HepG2 (cell line): ENCODE data around the gene MXRA8. TPM values are rescaled to one million over a fixed set of nuclear protein-coding genes. Genes with fewer than 3 reads are reported as not detected.

Source experiments
- ATF1 ChIP-seq: IDR thresholded peaks from 2 replicates; pipeline ENCODE4 v1.6.1; 2016; ENCODE audit warnings: mild to moderate bottlenecking, control low read depth
- BORCS8-MEF2B ChIP-seq: sonication (generic); formaldehyde crosslinking; IDR thresholded peaks from 2 replicates; pipeline ENCODE4 v1.8.0; 2022; ENCODE audit warnings: mild to moderate bottlenecking, missing genetic modification reagents
- MBD4 ChIP-seq: IDR thresholded peaks from 2 replicates; pipeline ENCODE4 v1.6.1; 2012; ENCODE audit warnings: low read length, inconsistent platforms, borderline replicate concordance
- NBN ChIP-seq: fragments of 450-650 bp; conservative IDR thresholded peaks from 2 replicates; pipeline ENCODE4 v1.6.1; 2017
- PHF8 ChIP-seq: sonication (generic); formaldehyde crosslinking; IDR thresholded peaks from 2 replicates; pipeline ENCODE4 v1.5.0; 2020; ENCODE audit warnings: missing genetic modification reagents
- POLR2G ChIP-seq: fragments of 200-400 bp; formaldehyde crosslinking; IDR thresholded peaks from 2 replicates; pipeline ENCODE4 v1.6.1; 2018; ENCODE audit warnings: mild to moderate bottlenecking, low read depth, low read length, moderate library complexity
- TCF12 ChIP-seq, 2 experiments: fragments of 450-650 bp in 1 of 2; sonication (generic) in 1 of 2; formaldehyde crosslinking in 1 of 2; IDR thresholded peaks; 2 replicates each; pipeline versions ENCODE4 v1.6.1 to v1.8.0; 2017 to 2022; ENCODE audit warnings: antibody characterized with exemption in 1 of 2, mild to moderate bottlenecking in 1 of 2, missing genetic modification reagents in 1 of 2, moderate library complexity in 1 of 2
- ZMYM3 ChIP-seq: sonication (generic); formaldehyde crosslinking; IDR thresholded peaks from 2 replicates; pipeline ENCODE4 v1.5.1; 2020; ENCODE audit warnings: mild to moderate bottlenecking, missing genetic modification reagents
- ZNF205 ChIP-seq: IDR thresholded peaks from 2 replicates; pipeline ENCODE4 v1.6.1; 2018; ENCODE audit warnings: missing biosample characterization, missing genetic modification reagents
- ZNF275 ChIP-seq: sonication (generic); formaldehyde crosslinking; IDR thresholded peaks from 2 replicates; pipeline ENCODE4 v1.8.0; 2022; ENCODE audit warnings: missing genetic modification reagents, mild to moderate bottlenecking, inconsistent platforms, borderline replicate concordance
- ZNF317 ChIP-seq: sonication (generic); formaldehyde crosslinking; IDR thresholded peaks from 2 replicates; pipeline ENCODE4 v1.5.0; 2020; ENCODE audit warnings: mild to moderate bottlenecking, missing genetic modification reagents
- ZNF382 ChIP-seq: sonication (generic); formaldehyde crosslinking; IDR thresholded peaks from 2 replicates; pipeline ENCODE4 v1.5.0; 2020; ENCODE audit warnings: missing genetic modification reagents, mild to moderate bottlenecking, borderline replicate concordance
- ZNF460 ChIP-seq: sonication (generic); formaldehyde crosslinking; IDR thresholded peaks from 2 replicates; pipeline ENCODE4 v1.5.1; 2020; ENCODE audit warnings: missing genetic modification reagents, mild to moderate bottlenecking, borderline replicate concordance
- ZNF557 ChIP-seq: sonication (generic); formaldehyde crosslinking; IDR thresholded peaks from 2 replicates; pipeline ENCODE4 v1.4.0; 2020; ENCODE audit warnings: missing genetic modification reagents
- ZNF574 ChIP-seq: sonication (generic); formaldehyde crosslinking; IDR thresholded peaks from 2 replicates; pipeline ENCODE4 v1.4.0; 2020; ENCODE audit warnings: missing genetic modification reagents
- ZSCAN30 ChIP-seq: sonication (generic); formaldehyde crosslinking; IDR thresholded peaks from 2 replicates; pipeline ENCODE4 v1.5.0; 2020; ENCODE audit warnings: mild to moderate bottlenecking, missing genetic modification reagents
- polyA plus RNA-seq, 8 experiments: library from polyadenylated mRNA; depleted of rRNA in 3 of 8; stranded (reverse) in 7 of 8; unstranded in 1 of 8; fragments of >200 nt; fragmentation: Illumina TruSeq in 4 of 8; extraction: Trizol in 4 of 8; gene quantifications; 2 replicates each; pipeline versions ENCODE4 v1.2.1 to v1.2.3, GENCODE V29; 2011 to 2016; ENCODE audit warnings: low read depth in 4 of 8, missing spikeins in 1 of 8, mixed read lengths in 1 of 8; ENCODE audit not compliant: insufficient read depth in 1 of 8
- total RNA-seq, 5 experiments: library from RNA; depleted of rRNA; stranded (reverse); fragments of >200 nt; fragmentation: Illumina TruSeq; extraction: Trizol; gene quantifications; 2 replicates each; pipeline ENCODE4 v1.2.3, GENCODE V29; 2016; ENCODE audit warnings: low read depth in 1 of 5
- TF ChIP-seq, protein P1 (sequence below), 2 experiments: IDR thresholded peaks; 2 replicates each; pipeline ENCODE4 v1.6.1; 2011 to 2012; ENCODE audit warnings: low read length in 2 of 2, borderline replicate concordance in 1 of 2, low read depth in 1 of 2, mild to moderate bottlenecking in 1 of 2, moderate library complexity in 1 of 2
- TF ChIP-seq, protein P2 (sequence below): sonication (generic); formaldehyde crosslinking; IDR thresholded peaks from 2 replicates; pipeline ENCODE4 v1.8.0; 2022; ENCODE audit warnings: missing genetic modification reagents, mild to moderate bottlenecking, borderline replicate concordance
- TF ChIP-seq, protein P3 (sequence below): sonication (generic); formaldehyde crosslinking; IDR thresholded peaks from 2 replicates; pipeline ENCODE4 v1.5.0; 2020; ENCODE audit warnings: missing genetic modification reagents

MXRA8 gene
- total and polyA plus RNA-seq, 2 of the 13 experiments (the other 11 are each of a cell fraction or from before 2014, with no cell fraction given) = 19.8 to 44.8 TPM

GRCh38 chr1:1358433-1359271, at the start of gene MXRA8 (continued):
- TF ChIP-seq ZNF574 (CRISPR knock-in tag) = peak; percentile 61; the same call in 1 of the 2 replicates
- TF ChIP-seq ZNF557 (CRISPR knock-in tag) = no peak
- peak; percentile 24; the same call in 1 of the 2 replicates for TF ChIP-seq ZNF205
- no peak for TF ChIP-seq ATF1 (CRISPR knock-in tag)
- peak; percentile 74; the same call in 1 of the 2 replicates for TF ChIP-seq ZNF275 (CRISPR knock-in tag)
- no peak for TF ChIP-seq MBD4
- TF ChIP-seq ZNF460 (CRISPR knock-in tag) = peak; percentile 18; the same call in 1 of the 2 replicates
- TF ChIP-seq, protein P1, sequence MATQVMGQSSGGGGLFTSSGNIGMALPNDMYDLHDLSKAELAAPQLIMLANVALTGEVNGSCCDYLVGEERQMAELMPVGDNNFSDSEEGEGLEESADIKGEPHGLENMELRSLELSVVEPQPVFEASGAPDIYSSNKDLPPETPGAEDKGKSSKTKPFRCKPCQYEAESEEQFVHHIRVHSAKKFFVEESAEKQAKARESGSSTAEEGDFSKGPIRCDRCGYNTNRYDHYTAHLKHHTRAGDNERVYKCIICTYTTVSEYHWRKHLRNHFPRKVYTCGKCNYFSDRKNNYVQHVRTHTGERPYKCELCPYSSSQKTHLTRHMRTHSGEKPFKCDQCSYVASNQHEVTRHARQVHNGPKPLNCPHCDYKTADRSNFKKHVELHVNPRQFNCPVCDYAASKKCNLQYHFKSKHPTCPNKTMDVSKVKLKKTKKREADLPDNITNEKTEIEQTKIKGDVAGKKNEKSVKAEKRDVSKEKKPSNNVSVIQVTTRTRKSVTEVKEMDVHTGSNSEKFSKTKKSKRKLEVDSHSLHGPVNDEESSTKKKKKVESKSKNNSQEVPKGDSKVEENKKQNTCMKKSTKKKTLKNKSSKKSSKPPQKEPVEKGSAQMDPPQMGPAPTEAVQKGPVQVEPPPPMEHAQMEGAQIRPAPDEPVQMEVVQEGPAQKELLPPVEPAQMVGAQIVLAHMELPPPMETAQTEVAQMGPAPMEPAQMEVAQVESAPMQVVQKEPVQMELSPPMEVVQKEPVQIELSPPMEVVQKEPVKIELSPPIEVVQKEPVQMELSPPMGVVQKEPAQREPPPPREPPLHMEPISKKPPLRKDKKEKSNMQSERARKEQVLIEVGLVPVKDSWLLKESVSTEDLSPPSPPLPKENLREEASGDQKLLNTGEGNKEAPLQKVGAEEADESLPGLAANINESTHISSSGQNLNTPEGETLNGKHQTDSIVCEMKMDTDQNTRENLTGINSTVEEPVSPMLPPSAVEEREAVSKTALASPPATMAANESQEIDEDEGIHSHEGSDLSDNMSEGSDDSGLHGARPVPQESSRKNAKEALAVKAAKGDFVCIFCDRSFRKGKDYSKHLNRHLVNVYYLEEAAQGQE (IDR thresholded peaks at IDR 0.05; ENCODE audit: borderline replicate concordance in 1 of 2, low read depth in 1 of 2, low read length in 2 of 2) = no peak
- TF ChIP-seq TCF12 (IDR thresholded peaks at IDR 0.05) = no peak
- TF ChIP-seq TCF12 (CRISPR knock-in tag; IDR thresholded peaks at IDR 0.05) = 0 out of 2 replicates have a peak, but pooled peaks have one; percentile 58
- no peak for TF ChIP-seq NBN
- no peak; the same call in 1 of the 2 replicates for TF ChIP-seq PHF8
- no peak for TF ChIP-seq ZSCAN30
- TF ChIP-seq, protein P2, sequence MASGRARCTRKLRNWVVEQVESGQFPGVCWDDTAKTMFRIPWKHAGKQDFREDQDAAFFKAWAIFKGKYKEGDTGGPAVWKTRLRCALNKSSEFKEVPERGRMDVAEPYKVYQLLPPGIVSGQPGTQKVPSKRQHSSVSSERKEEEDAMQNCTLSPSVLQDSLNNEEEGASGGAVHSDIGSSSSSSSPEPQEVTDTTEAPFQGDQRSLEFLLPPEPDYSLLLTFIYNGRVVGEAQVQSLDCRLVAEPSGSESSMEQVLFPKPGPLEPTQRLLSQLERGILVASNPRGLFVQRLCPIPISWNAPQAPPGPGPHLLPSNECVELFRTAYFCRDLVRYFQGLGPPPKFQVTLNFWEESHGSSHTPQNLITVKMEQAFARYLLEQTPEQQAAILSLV (CRISPR knock-in tag) = no peak
- TF ChIP-seq, protein P3, sequence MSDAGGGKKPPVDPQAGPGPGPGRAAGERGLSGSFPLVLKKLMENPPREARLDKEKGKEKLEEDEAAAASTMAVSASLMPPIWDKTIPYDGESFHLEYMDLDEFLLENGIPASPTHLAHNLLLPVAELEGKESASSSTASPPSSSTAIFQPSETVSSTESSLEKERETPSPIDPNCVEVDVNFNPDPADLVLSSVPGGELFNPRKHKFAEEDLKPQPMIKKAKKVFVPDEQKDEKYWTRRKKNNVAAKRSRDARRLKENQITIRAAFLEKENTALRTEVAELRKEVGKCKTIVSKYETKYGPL (CRISPR knock-in tag) = no peak
- TF ChIP-seq ZNF317 (CRISPR knock-in tag) = peak; percentile 83; the same call in 1 of the 2 replicates
- TF ChIP-seq POLR2G = peak; percentile 23; the same call in 1 of the 2 replicates
- no peak for TF ChIP-seq ZNF382
- TF ChIP-seq ZMYM3 (CRISPR knock-in tag) = no peak; the same call in 1 of the 2 replicates
- TF ChIP-seq BORCS8-MEF2B (CRISPR knock-in tag) = peak; percentile 60; the same call in 1 of the 2 replicates
